HG03175 (cell line): ENCODE results near the gene MALRD1.

Experiments used
- ATAC-seq: cut with Tn5 transposase; IDR thresholded peaks from one replicate; pipeline ENCODE4 v1.9.1; 2021; ENCODE audit warnings: mild to moderate bottlenecking, moderate library complexity; ENCODE audit not compliant: unreplicated experiment

The MALRD1 gene

DNA sequence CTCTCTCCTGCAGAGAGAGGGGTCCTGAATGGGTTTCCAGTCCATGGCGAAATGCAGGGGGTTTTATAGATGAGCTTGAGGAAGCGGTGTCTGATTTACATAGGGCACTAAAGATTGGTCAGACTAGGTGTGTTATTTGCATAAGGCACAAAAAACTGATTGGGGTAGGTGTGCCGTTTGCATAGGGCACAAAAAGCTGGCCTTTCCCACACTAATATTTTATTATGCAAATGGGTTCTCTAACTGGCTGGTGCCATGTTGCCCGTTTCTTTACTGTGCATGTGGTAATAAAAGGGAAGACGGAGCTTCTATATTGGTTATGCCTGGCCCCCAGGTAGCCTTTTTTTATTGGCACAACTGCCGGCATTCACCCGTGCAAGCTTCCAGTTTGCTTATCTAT, 50.2 kb downstream of the MALRD1 start:
- no peak for ATAC-seq

DNA sequence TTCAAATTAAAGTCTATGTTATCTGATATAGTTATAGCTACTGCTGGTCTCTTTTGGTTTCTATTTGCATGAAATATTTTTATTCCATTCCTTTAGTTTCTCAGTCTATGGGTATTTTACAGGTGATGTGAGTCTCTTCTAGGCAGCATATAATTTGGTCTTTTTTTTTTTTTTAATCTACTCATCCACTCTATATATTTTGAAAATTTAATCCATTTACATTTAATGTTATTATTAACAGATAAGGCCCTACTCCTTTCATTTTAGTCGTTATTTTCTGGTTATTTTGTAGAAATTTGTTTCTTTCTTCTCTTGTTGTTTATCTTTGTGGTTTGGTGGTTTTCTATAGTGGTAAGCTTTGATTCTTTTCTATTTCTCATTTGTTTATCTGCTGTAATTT, 58.8 kb downstream of the MALRD1 start:
- ATAC-seq, result no peak

DNA sequence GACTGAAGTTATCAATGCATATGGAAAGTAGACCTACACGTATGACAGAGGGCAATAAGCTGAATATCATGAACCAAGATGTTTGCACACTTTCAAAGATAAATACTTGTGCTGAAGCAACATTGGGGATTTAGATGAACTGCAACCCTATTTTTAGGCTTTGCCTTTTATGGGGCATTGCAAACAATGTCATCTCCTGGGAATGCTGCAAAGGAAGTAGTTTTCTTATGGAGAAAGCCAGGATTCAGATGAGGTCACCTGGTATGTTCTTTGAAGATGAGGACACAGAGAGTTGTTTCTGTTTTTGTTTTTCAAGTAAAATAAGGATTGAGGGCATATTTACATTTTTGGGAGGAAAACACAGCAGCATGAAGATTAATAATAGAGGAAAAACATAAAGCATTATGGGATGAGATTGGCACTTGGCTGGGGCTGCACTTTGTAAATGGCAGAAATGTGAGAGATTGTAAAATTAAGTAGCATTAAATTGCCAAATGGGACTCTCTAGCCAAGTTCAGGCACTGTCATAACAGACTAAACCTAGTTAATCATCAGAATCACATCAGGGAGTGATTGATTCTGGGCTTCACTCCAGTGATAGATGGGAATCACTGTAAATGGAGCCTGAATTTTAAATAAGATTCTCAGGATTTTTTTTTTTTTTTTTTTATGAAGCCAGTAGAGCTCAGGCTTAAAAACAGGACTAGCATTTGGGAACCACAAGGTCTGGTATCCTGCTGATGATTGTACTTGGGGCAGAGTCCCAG, 63.1 kb downstream of the MALRD1 start:
- ATAC-seq, result no peak

DNA sequence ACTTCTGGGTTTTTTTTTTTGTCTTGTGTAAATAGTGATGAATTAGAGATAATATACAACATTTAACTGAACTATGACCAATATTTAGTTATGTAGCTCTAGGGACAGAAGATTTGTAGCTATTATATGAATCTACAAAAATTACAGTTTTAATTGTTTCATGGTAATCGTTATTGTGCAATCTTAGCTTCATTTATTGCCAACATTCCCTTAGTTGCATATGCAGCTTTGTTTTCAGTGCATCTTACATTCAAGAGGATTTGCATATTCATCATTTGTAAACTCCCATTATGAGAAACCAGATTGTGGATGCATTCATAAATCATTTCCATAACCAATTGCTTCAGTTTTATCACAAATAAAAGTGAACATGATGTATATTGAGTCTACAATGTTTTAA, 68.8 kb downstream of the MALRD1 start:
- no peak for ATAC-seq

DNA sequence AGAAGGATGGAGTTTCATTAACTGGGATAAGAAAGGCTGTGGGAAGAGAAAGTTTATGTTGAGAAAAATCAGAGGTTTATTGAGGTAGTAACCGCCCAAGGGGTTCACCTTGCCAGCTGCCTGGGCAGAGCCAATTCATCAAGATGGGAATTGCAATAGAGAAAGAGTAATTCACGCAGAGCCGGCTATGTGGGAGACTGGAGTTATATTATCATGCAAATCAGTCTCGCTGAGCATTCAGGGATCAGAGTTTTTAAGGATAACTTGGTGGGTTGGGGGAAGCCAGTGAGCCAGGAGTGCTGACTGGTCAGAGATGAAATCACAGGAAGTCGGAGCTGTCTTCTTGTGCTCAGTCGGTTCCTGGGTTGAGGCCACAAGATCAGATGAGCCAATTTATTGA, 70.6 kb downstream of the MALRD1 start:
- ATAC-seq, result no peak

DNA sequence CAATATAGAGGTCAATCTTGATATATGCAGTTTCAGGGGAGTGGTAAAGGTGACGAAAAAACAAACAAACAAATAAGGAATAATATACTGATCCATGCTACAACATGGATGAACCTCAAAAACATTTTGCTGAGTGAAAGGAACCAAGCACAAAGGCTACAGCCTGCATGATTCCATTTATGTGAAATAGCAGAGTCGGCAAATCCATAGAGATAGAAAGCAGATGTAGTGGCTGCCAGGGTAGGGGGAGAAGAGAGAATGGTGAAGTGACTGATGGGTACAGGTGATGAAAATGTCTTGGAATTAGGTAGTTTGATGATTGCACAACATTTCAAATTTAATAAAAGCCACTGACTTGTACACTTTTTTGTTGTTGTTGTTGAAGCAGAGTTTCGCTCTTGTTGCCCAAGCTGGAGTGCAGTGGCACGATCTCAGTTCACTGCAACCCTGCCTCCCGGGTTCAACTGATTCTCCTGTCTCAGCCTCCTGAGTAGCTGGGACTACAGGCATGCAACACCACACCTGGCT, 71.8 kb downstream of the MALRD1 start:
- ATAC-seq, result no peak

DNA sequence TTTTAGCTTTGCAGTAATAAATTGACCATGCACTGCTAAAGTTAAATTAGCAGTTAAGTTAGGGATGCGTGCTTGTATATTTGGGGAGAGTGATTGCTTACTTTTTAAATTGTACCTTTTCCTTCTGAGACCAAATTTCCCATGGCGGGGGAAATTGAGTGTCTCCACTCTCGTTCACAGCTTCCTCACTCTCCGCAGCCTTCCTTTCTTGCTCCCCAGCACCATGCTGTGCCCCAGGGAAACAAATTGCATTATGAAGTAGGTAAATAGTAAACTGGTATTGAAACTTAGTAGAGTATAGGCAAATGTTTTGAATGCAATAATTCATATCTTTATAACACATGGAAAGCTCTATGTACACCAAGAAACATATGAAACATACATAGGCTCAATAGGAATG, 85.4 kb downstream of the MALRD1 start:
- ATAC-seq, result no peak

DNA sequence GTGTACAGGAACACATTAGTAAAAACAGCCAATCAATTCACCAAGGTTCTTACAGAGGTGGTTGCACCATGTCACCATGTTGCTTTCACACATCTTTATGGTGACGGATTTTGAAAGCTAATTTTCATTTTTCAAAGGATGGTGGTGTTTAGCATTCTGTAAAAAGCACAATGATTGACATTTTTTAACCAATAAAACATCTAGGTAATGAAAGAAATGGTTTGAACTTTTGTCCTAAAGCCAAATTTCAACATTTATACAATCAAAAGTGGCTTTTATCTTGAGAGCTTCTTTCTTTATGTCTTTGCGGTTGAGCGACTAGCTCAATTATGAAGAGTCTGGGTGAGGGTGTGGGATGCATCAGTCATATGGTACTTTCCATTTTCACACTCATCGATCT, 94.4 kb downstream of the MALRD1 start:
- no peak for ATAC-seq

DNA sequence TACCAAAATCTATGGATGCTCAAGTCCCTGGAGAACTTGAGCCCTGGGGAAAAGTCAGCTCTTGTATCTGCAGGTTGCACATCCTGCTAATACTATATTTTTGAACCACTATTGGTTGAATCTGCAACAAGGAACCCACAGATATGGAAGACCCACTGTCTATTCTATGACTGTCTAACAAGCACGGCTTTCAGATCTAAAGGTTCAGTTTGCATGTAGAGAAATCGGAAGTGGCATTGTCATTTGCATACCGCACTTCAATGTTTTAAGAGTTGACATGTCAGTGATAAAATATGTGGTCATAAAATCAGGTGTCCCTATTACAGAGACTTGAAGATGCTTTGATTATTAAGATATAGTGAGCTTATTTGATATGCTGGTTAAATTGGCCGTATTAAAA, 95.6 kb downstream of the MALRD1 start:
- ATAC-seq, result no peak

DNA sequence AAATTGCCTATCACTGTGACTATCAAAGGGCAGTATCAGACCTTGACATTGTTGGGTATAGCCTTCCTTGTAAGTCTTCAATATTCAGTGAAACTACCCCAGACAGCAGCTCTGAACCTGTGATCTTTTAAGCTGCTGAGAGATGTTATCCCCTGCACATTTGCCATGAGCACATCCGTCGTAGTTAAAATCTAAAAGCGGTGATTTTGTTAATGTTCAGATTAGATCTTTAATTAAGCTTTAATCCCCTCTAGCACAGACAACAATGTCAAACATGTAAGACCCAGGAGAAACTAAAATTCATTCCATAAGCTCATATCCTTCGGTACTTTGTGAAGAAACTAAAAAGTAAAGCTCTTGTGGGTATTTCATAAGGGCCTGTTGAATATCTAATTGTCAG, 105.8 kb downstream of the MALRD1 start:
- no peak for ATAC-seq

DNA sequence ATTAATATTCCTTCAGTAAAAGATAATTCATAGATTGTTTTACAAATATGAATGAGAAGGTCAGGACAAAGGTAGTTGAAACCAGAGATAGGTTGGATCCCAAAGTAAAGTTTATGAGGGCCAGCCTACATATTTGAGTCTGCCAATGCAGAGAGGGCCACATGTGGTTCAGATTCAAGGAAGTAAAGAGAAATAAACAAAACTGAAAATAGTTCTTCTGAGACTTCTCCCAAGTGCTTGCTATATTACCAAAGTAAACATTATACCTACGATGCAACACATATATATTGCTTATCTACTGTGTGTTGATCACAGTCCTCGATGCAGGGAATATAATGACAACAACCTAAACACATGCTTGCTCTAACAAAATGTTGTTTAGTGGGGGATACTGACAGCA, 109.8 kb downstream of the MALRD1 start:
- ATAC-seq, result no peak

DNA sequence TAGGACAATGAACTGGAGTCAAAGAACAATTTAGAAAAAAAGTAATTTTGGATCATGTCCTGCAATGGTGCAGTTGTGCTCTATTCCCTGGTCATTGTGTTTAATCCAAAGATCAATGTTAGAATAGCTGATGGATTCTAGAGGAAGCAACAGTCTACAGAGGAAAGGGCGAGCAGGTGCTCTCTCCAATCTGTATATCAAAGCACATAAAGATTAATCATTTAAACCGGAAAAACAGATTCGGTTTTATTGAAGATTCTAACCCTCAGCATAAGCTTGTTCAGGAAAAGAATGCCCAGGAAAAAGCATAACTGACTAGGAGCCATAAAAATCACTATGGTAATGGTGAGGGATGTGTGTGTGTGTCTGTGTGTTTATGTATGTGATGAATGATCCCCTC, 110.3 kb downstream of the MALRD1 start:
- no peak for ATAC-seq

DNA sequence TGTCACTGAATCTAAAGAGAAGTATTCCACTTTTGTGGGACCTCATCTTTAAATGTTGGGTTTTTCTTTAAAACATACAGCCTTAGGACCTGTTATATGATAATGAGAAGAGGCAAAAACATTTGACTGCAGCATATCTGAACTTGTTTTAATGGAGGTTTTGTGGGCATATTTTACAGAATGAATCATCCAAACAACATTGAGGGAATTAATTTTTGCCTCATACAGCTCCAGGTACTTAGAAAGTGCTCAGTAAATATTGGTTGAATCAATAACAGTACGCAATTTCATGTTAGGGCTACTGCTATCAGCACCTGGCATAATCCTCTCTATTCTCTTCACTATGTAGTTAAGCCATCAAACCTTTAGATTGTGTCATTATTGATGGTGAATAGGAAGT, 115.9 kb downstream of the MALRD1 start:
- ATAC-seq, result no peak

DNA sequence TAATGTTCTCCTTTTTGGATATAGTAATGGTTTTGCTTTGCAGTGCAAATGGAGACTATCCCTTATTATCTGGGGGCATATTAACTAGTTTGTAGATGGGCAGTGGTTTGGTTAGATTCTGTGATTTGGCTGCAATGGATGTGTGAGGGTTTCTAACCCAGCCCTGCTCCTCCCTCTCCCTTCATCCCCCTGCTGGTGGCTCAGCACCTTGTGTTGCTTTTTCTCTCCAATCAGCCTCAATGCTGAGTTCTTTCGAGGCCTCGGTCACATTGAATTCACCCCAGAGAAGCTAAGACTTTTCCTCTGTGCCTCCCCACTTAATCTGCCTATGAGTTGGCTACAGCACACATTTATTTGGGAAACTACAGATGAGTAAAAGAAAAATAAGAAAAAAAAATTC, 120.0 kb downstream of the MALRD1 start:
- ATAC-seq, result no peak

DNA sequence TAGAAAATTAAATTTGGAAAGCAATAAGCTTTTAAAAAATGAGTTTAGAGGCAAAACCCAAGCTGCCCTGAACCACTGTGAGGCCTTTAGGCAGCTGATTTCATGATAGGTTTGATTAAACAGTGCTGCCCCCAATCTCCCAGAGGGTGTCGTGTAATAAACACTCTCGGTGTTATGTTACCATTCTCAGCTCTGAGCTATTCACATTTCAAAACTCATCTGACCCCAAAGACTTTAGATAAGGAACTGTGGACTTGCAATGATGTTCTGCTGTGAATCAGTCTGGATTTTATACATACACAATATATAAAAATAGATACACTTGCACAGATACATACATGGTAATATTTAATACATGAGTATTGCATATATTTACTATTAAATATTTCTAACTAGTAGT, 120.4 kb downstream of the MALRD1 start:
- no peak for ATAC-seq

DNA sequence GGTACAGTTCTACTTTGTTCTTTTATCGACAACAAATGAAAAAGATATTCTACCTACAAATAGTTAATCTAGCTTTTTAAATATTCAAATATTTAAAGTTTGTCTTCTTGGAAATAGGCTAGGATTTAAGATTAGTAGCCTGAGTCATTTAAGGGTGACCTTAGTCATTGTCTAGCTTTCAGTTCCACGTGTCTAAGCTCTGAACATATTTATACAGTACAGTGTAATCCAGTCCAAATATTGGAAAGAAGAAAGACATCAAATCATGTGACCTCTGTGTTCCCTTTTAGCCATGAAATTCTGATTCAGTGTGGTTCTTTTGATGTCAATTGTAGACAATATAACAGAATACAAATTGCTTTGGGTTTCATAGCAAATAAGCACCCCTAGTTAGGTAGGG, 121.1 kb downstream of the MALRD1 start:
- no peak for ATAC-seq

DNA sequence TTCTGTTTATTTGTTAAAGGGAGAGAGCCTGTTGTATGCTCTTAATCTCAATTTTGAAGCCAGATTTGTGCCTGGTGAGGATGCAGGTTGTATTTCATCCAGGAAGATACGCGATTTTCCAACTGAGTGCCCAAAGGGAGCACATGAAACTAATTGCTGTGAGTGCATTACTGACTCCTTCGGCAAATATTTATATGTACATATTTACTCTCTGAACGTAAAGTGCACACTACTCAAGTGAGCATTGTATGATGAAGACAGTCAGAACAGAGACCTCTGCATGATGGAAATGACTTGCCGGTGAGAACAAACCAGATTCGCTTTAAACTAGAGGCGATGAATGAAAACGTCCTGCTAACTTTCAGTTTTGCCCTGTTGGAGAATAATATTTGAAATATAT, 130.1 kb downstream of the MALRD1 start:
- ATAC-seq, result no peak

DNA sequence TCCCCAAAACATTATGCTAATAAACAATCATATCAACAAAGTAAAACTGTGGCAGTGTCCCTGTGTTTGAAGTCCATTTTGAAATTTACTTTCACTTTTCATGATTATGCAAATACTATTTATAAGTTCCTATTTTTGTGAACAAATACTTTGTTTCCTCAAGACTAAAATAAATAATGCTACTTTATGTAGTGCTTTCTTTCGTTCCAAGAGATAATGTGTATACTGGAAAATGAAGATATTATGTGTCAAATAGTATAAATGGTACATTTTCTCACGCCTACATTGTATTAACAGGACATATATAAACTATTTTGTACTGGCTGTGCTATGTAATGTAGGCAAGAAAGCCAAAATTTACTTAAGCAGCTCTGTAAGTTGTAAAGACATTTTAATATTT, 136.3 kb downstream of the MALRD1 start:
- no peak for ATAC-seq

DNA sequence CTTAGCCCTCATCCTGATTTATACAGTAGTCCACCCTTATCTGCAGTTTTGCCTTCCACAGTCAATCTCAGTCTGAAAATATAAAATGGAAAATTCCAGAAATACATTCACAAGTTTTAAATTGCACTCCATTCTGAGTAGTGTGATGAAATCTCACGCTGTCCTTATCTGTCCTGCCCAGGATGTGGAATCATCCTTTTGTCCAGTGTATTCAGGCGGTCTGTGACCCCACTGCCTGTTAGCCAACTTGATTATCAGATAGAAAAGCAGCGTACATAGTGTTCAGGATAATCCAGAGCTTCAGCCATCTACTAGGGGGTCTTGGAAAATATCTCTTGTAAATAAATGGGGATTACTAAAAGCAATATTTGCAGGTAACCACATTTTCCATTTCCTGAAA, 146.3 kb downstream of the MALRD1 start:
- no peak for ATAC-seq

DNA sequence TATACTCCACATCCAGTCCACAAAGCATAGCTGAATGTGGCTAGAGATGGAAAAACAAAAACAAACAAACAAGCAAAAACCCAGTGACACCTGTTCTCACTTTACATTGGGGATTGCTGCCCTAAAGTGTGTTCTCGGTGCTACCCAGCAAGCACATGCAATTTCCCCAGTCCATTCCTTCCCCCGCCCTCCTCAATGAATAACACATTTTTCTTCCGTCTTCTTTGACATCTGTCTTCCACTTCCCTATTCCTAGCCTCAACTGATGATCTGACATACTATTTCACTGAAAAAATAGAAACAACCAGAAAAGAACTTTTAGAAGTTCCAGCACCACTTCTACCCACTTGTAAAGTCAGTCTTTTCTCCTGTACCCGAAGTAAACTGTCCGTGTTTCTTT, 147.1 kb downstream of the MALRD1 start:
- ATAC-seq, result no peak

DNA sequence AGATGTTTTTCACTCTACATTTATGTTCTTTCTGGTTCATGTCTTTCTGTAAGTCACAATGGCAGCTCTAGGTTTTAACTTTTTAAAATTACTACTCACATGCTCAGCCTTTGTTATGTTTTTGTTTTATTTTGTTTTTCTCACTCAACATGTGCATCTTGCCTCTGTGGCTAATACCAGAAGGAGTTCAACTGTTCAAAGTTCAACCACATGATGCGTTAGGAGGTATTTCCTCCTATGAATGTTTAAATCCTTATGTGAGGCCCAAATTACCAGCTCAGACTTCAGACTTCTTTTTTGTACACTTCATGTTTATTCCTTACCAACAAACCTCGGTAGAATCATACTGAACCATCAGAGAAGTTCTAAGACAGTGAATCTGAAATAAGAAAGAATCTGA, 151.6 kb downstream of the MALRD1 start:
- no peak for ATAC-seq

DNA sequence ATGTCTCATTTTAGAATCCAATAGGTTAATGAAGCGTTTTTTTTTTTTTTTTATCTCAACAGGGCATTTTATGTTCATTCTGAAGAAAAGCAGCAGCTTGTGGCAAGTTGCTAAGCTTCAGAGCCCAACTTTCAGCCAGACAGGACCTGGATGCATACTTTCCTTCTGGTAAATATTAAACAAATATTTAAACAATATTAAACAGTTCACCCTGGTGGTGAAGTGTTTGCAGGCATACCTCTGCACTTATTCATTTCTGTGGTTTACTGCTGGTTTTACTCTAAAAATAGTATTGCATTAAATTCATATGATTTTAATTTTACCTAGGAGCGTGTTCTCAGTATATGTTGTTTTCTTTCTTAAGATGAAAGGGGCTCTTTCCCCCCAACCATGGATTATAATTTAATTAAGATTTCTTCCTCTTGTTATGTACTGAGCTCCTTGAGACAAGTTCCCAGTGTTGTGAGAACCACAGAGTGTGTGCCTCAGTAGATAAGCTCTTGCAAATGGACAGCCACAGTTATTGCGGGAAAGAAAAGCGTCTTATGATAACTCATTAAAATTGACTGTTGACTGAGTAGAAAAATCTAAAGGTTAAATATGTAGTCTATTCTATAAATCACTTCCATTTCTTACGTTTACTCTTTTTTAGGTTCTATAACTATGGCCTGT, 155.8 kb downstream of the MALRD1 start:
- ATAC-seq, result no peak

DNA sequence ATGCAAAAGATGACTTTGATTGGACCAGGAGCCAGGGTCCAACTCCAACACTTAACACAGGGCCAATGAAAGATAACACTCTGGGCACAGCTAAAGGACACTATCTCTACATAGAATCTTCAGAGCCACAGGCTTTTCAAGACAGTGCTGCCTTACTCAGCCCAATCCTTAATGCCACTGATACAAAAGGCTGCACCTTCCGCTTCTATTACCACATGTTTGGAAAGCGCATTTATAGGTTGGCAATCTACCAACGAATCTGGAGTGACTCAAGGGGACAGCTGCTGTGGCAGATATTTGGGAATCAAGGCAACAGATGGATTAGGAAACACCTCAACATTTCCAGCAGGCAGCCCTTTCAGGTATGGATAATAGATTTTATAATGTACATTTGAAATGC, 160.7 kb downstream of the MALRD1 start:
- no peak for ATAC-seq
